Upper lobe of right lung (tissue), 1 donor: ENCODE measurements around the gene PTPN23. TPM values are rescaled to one million over a fixed set of nuclear protein-coding genes. Genes with fewer than 3 reads are reported as not detected.

Experiments used
- ATAC-seq: fragments of 200-7000 bp; cut with Tn5 transposase; one replicate; pipeline ENCODE4 v1.9.1; 2020; ENCODE audit warnings: mild to moderate bottlenecking, moderate library complexity
- DNase-seq: peaks from one replicate; pipeline ENCODE4 v3.0.0-alpha.2; 2020
- H3K27ac ChIP-seq: fragments of 200-600 bp; one replicate; pipeline ENCODE4 v1.8.0; 2022
- H3K27me3 ChIP-seq: fragments of 200-600 bp; one replicate; pipeline ENCODE4 v1.8.0; 2022; ENCODE audit warnings: mild to moderate bottlenecking
- H3K36me3 ChIP-seq: fragments of 200-600 bp; one replicate; pipeline ENCODE4 v1.8.0; 2022
- H3K4me1 ChIP-seq: fragments of 200-600 bp; one replicate; pipeline ENCODE4 v1.8.0; 2022
- H3K4me3 ChIP-seq: fragments of 200-600 bp; one replicate; pipeline ENCODE4 v1.8.0; 2022; ENCODE audit warnings: mild to moderate bottlenecking
- H3K9me3 ChIP-seq: fragments of 200-600 bp; one replicate; pipeline ENCODE4 v1.8.0; 2022
- CTCF ChIP-seq: fragments of 200-600 bp; IDR thresholded peaks from one replicate; pipeline ENCODE4 v1.8.0; 2022; ENCODE audit warnings: antibody characterized with exemption
- intact Hi-C: fragments of 100-400 bp; cut with DNase I; formaldehyde crosslinking; loops from one replicate; pipeline ENCODE4 v1.11.0; 2022
- total RNA-seq: library from RNA; stranded (reverse); fragmentation: NEBNext Ultra II Directional; extraction: Animal tissue kit (Norgen Biotek cat#: 25700); gene quantifications from one replicate; pipeline ENCODE4 v1.2.1, GENCODE V29; 2021
- donor health status: DM: no; HTN: yes; CAD: no; lungs with severe emphysema.

Gene PTPN23
- total RNA-seq, 1 donor from 2014 or later, result 56.2 TPM

DNA sequence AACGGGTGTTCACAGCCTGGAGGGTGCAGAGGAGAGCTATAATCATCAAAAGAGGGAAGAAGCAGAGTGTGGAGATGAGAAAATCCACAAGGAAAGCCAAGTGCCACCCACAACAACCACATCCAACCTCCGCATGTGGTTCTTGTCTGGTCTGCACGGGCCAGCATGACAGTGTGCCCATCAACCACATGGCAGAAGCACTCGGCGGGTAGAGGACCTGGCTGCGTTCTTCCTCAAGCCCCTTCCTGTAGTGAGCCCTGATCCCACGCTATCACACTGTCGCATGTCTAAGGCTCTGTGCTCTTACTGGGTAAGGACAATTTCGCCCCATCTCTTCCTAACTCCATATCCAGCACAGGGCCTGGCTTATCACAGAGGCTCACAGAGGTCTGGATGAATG is 41.9 kb downstream of the PTPN23 start:
- DNase-seq, result no peak
- ATAC-seq, result no peak
- H3K27ac ChIP-seq, result no peak overlapping the region
- no peak for TF ChIP-seq CTCF
- peaks cover 37% of the 10 kb centered on the region for H3K36me3 ChIP-seq
- no peaks in the 10 kb centered on the region for H3K9me3 ChIP-seq
- no peak overlapping the region for H3K4me3 ChIP-seq
- intact Hi-C loops, result loop anchor here (5.0 kb wide), 1 partner anchor 55 kb away; the partner anchor contains the start of gene SCAP
- peaks cover 12% of the 10 kb centered on the region for H3K4me1 ChIP-seq
- H3K27me3 ChIP-seq, result no peaks in the 10 kb centered on the region

DNA sequence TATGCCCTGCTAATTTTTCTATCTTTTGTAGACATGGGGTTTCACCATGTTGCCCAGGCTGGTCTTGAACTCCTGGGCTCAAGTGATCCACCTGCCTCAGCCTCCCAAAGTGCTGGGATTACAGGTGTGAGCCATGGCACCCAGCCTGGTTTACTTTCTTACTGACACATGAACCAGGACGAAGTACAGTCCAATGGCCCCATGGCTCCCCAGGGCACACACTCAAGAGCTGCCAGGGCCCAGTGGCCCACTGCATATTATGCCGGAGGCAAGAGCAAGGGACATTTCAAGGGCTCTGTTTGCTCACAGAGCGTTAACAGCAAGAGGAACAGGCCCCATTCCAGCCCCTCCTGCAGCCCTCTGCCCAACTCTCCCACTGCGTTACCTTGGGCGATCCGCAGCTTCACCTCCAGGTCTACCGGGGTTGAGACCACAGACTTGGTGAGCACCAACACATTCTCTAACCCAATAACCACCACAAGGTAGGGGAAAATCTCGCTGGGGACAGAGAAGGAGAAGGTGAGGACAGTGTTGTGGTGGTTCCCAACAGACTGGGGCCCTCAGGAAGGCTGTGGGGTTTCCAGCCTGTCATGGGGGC is 42.8 kb downstream of the PTPN23 start:
- intact Hi-C loops, result loop anchor here (5.0 kb wide), 1 partner anchor 54 kb away; the partner anchor contains the start of gene SCAP
- H3K4me1 ChIP-seq, result peaks cover 12% of the 10 kb centered on the region
- H3K27ac ChIP-seq, result no peak overlapping the region
- no peak for TF ChIP-seq CTCF
- H3K36me3 ChIP-seq, result peaks cover 36% of the 10 kb centered on the region
- H3K27me3 ChIP-seq, result no peaks in the 10 kb centered on the region
- ATAC-seq, result no peak
- DNase-seq, result no peak
- no peak overlapping the region for H3K4me3 ChIP-seq
- H3K9me3 ChIP-seq, result no peaks in the 10 kb centered on the region

DNA sequence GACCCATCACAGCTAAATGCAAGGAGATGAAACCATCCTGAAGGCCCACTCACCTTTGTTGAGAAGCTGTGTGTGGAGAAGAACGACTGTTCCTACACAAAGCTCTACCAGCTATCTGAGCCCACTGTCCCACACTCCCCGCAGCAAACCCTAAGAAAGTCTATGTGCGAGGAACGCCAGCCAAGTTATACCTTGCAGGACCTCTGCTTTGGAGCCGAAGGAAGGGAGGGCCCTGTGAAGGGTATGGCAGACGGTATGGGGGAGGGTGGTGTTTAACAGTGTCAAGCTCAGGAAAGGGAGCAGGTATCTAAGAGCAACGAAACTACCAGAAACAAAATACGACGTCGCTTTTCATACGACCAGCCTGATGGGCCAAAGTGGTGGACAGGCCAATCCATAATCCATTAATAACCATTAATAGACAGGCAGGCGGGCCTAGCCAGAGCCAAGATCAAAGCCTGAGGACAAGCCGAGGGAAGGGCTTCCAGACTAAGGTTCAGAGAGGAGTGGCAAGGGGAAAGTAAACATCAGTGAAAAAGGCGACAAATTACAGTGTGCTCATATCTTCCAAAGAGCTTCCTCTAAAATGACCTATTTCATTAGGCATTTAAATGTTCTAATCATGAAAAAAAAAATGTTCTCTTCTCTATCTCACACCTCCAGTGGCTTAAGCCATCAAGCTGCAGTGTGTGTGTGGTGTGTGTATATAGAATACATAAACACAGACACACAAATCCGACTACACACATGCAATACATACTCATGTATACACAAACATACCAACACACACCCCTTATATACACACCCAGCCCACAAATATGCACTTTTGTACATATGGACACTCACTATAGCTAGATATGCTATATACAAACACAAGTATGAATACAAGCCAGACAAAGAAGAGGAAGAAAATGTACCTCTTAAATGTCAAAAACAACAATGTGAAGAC is 43.9 kb downstream of the PTPN23 start:
- no peaks in the 10 kb centered on the region for H3K27me3 ChIP-seq
- no peaks in the 10 kb centered on the region for H3K9me3 ChIP-seq
- TF ChIP-seq CTCF, result no peak
- H3K4me3 ChIP-seq, result no peak overlapping the region
- H3K4me1 ChIP-seq, result peaks cover 12% of the 10 kb centered on the region
- intact Hi-C loops, result loop anchor here (5.0 kb wide), 1 partner anchor 53 kb away; the partner anchor contains the start of gene SCAP
- no peak overlapping the region for H3K27ac ChIP-seq
- DNase-seq (no peak), ATAC-seq (no peak)
- H3K36me3 ChIP-seq, result peaks cover 26% of the 10 kb centered on the region

DNA sequence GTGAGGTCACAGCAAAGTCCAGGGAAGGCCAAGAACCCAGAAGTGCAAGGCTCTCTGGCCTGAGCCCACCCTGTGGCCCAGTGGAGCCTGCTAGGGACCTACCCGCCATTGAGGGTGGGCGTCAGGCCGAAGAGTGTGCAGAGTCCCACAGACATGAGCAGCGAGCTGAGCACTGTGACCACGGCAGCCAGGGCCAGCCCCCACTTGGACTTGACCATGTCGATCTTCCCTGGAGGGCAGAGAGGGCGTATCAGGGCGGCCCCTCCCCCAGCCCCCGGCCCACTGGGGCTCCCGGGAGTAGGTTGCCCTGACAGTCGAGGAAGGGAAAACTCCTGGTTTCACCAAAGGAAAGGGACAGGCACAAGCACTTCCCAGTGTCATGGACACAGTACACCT is 44.6 kb downstream of the PTPN23 start:
- Histone ChIP-seq H3K9me3 (no peaks in the 10 kb centered on the region), H3K27me3 (no peaks in the 10 kb centered on the region), H3K36me3 (peaks cover 20% of the 10 kb centered on the region), H3K4me3 (no peak overlapping the region), H3K27ac (no peak overlapping the region), H3K4me1 (peaks cover 12% of the 10 kb centered on the region)
- TF ChIP-seq CTCF, result no peak
- DNase-seq, result no peak
- intact Hi-C loops, result no loop called here
- no peak for ATAC-seq

DNA sequence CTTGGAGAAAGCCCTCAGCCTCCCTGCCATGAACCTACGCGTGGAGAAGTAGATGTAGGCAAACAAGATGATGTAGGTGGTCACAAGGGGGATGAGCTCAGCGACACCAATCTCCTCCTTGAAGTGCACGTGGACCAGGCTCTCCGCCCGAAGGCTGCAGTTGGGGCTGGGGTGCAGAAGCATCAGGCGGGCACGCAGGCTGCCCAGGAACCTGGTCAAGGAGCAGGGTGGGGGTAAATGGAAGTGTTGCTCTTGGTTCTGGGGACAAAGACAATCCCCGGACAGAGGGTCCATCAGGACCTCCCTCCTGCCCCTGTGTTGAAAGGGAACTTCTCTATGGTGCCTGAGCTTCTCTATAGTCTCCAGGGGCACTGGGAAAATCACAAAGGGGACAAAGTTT is 45.1 kb downstream of the PTPN23 start:
- TF ChIP-seq CTCF, result no peak
- Histone ChIP-seq H3K27me3 (no peaks in the 10 kb centered on the region), H3K9me3 (no peaks in the 10 kb centered on the region), H3K27ac (no peak overlapping the region), H3K36me3 (peaks cover 23% of the 10 kb centered on the region), H3K4me3 (no peak overlapping the region), H3K4me1 (peaks cover 12% of the 10 kb centered on the region)
- intact Hi-C loops, result no loop called here
- DNase-seq (no peak), ATAC-seq (no peak)
